Liver (tissue), 9 donors: Measurements from ENCODE around the gene LAT. TPM values are rescaled to one million over a fixed set of nuclear protein-coding genes. Genes with fewer than 3 reads are reported as not detected.

ENCODE experiments used
- DNase-seq: peaks from one replicate; pipeline ENCODE4 v3.0.0-alpha.2; 2017; ENCODE audit warnings: low spot score
- H3K27ac ChIP-seq, 2 donors: one replicate each; pipeline ENCODE4 v1.7.0; 2013; ENCODE audit warnings: inconsistent platforms in 2 of 2, low read length in 2 of 2, control low read depth in 1 of 2, low read depth in 1 of 2, mild to moderate bottlenecking in 1 of 2
- H3K27me3 ChIP-seq, 4 donors: one replicate each; pipeline versions ENCODE4 v1.6.1 to v1.7.0; 2013; ENCODE audit warnings: low read length in 3 of 4, inconsistent platforms in 1 of 4, mild to moderate bottlenecking in 1 of 4, moderate library complexity in 1 of 4; ENCODE audit not compliant: control insufficient read depth in 4 of 4, insufficient read depth in 4 of 4
- H3K36me3 ChIP-seq, 4 donors: one replicate each; pipeline versions ENCODE4 v1.6.1 to v1.7.0; 2013; ENCODE audit warnings: low read length in 3 of 4, mild to moderate bottlenecking in 3 of 4, low read depth in 1 of 4, moderate library complexity in 1 of 4; ENCODE audit not compliant: control insufficient read depth in 4 of 4, insufficient read depth in 3 of 4
- H3K4me1 ChIP-seq, 4 donors: one replicate each; pipeline versions ENCODE4 v1.6.1 to v1.7.0; 2013; ENCODE audit warnings: low read length in 3 of 4, mild to moderate bottlenecking in 3 of 4, moderate library complexity in 1 of 4; ENCODE audit not compliant: control insufficient read depth in 4 of 4, insufficient read depth in 4 of 4
- H3K4me3 ChIP-seq, 3 donors: one replicate each; pipeline versions ENCODE4 v1.6.1 to v1.7.0; 2013; ENCODE audit warnings: low read length in 3 of 3, control low read depth in 1 of 3, low read depth in 1 of 3, mild to moderate bottlenecking in 1 of 3
- H3K9ac ChIP-seq, 2 donors: one replicate each; pipeline ENCODE4 v1.7.0; 2013; ENCODE audit warnings: low read length in 2 of 2, mild to moderate bottlenecking in 2 of 2, moderate library complexity in 2 of 2, control low read depth in 1 of 2, low read depth in 1 of 2
- H3K9me3 ChIP-seq, 4 donors: one replicate each; pipeline versions ENCODE4 v1.6.1 to v1.7.0; 2013; ENCODE audit warnings: low read length in 3 of 4; ENCODE audit not compliant: control insufficient read depth in 4 of 4
- FOXA1 ChIP-seq: IDR thresholded peaks from 2 replicates; pipeline ENCODE4 v1.6.1; 2016; ENCODE audit warnings: antibody characterized with exemption
- FOXA2 ChIP-seq: IDR thresholded peaks from 2 replicates; pipeline ENCODE4 v1.6.1; 2016; ENCODE audit warnings: antibody characterized with exemption
- GABPA ChIP-seq, 2 donors: IDR thresholded peaks in 1 of 2; conservative IDR thresholded peaks in 1 of 2; 2 replicates each; pipeline ENCODE4 v1.6.1; 2016; ENCODE audit warnings: antibody characterized with exemption in 2 of 2, mild to moderate bottlenecking in 1 of 2, moderate library complexity in 1 of 2
- HNF4A ChIP-seq, 2 donors: conservative IDR thresholded peaks; 2 replicates each; pipeline ENCODE4 v1.6.1; 2016; ENCODE audit warnings: antibody characterized with exemption in 2 of 2, mild to moderate bottlenecking in 2 of 2
- RAD21 ChIP-seq, 2 donors: IDR thresholded peaks; 2 replicates each; pipeline ENCODE4 v1.6.1; 2016; ENCODE audit warnings: antibody characterized with exemption in 2 of 2, mild to moderate bottlenecking in 2 of 2
- RXRA ChIP-seq, 2 donors: IDR thresholded peaks; 2 replicates each; pipeline ENCODE4 v1.6.1; 2017 to 2018; ENCODE audit warnings: antibody characterized with exemption in 2 of 2, mild to moderate bottlenecking in 1 of 2
- SP1 ChIP-seq: IDR thresholded peaks from 2 replicates; pipeline ENCODE4 v1.6.1; 2018; ENCODE audit warnings: antibody characterized with exemption, mild to moderate bottlenecking
- TAF1 ChIP-seq: conservative IDR thresholded peaks from 2 replicates; pipeline ENCODE4 v1.6.1; 2016; ENCODE audit warnings: antibody characterized with exemption, mild to moderate bottlenecking
- YY1 ChIP-seq: IDR thresholded peaks from 2 replicates; pipeline ENCODE4 v1.6.1; 2016; ENCODE audit warnings: antibody characterized with exemption, mild to moderate bottlenecking
- WGBS: extraction: QIAGEN DNeasy Blood & Tissue Kit; methylation state at CpG from one replicate; pipeline ENCODE4 v1.1.7; 2013; 5-methylcytosine and 5-hydroxymethylcytosine counted together
- polyA plus RNA-seq, 2 donors: library from polyadenylated mRNA; stranded (reverse) in 1 of 2; unstranded in 1 of 2; fragments of 200-250 nt in 1 of 2; fragments of >200 nt in 1 of 2; fragmentation: Nextera tagmentation in 1 of 2; extraction: Ambion mirVana in 1 of 2; gene quantifications; one replicate each; pipeline versions ENCODE4 v1.2.1 to v1.2.3, GENCODE V29; 2013 to 2015
- total RNA-seq, 2 donors: library from RNA; depleted of rRNA; stranded (reverse); fragments of >200 nt; gene quantifications; one replicate each; pipeline ENCODE4 v1.2.3, GENCODE V29; 2014
- TF ChIP-seq, protein P1 (sequence below): IDR thresholded peaks from 2 replicates; pipeline ENCODE4 v1.6.1; 2016; ENCODE audit warnings: antibody characterized with exemption
- TF ChIP-seq, protein P2 (sequence below): IDR thresholded peaks from 2 replicates; pipeline ENCODE4 v1.6.1; 2016; ENCODE audit warnings: antibody characterized with exemption
- TF ChIP-seq, protein P3 (sequence below): fragments of 150-350 bp; IDR thresholded peaks from 2 replicates; pipeline ENCODE4 v1.5.1; 2017; ENCODE audit warnings: improper control_type of control experiment, low read depth, low read length; ENCODE audit not compliant: missing input control
- donor health status: healthy.
- donor health status: healthy.
- donor health status: healthy.
- donor health status: healthy.
- donor health status: healthy.

The LAT gene
- total and polyA plus RNA-seq, 4 donors: 1.3 to 2.3 (median 1.6) TPM

DNA sequence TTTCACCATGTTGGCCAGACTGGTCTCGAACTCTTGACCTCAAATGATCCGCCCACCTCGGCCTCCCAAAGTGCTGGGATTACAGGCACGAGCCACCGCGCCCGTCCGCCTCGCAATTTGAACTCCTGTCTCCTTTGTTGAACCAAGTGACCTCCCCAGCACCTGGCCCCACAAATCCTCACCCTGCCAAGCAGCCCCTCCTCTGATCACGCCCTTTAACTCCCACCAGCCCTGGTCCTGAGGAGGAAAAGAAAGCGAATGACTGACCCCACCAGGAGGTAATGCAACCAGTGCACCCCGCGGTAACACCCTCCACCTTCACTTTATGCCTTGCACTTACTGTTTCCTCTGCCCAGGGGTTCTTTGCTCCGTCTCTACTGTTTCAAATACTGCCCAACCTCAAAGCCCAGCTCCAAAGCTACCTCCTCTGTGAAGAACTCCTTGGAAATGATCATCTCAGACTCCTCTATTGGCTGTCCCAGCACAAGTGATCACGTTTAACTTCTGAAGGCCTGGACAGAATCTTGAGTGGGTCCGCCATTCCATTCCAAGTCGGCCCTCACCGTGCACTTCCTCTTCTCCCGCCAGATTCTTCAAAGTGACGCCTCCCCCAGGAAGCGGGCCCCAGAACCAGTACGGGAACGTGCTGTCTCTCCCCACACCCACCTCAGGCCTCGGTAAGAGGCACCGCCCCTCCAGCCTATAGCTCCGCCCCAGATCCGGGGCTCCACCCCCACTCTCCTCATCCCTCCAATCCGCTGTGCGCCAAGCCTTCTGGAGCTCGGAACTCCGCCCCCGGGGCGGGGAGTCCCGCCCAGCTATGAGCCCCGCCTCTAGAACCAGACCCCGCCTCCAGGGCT, 48.7 kb upstream of the LAT start:
- 28% methylated on average over 36 of the region's 36 CpGs for WGBS
- H3K36me3 ChIP-seq: no peaks in the 10 kb centered on the region
- TF ChIP-seq SP1 (peak; percentile 52), RXRA (IDR thresholded peaks at IDR 0.05) (no peak)
- TF ChIP-seq, protein P1, sequence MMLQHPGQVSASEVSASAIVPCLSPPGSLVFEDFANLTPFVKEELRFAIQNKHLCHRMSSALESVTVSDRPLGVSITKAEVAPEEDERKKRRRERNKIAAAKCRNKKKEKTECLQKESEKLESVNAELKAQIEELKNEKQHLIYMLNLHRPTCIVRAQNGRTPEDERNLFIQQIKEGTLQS: no peak
- no peak overlapping the region for H3K9ac ChIP-seq
- no peak overlapping the region for H3K27ac ChIP-seq
- no peaks in the 10 kb centered on the region for H3K9me3 ChIP-seq
- peak; percentile 86 for DNase-seq
- no peaks in the 10 kb centered on the region for H3K27me3 ChIP-seq
- H3K4me3 ChIP-seq: no peak overlapping the region
- H3K4me1 ChIP-seq: peaks cover 0 to 5% (median 0%) of the 10 kb centered on the region in 4 donors

DNA sequence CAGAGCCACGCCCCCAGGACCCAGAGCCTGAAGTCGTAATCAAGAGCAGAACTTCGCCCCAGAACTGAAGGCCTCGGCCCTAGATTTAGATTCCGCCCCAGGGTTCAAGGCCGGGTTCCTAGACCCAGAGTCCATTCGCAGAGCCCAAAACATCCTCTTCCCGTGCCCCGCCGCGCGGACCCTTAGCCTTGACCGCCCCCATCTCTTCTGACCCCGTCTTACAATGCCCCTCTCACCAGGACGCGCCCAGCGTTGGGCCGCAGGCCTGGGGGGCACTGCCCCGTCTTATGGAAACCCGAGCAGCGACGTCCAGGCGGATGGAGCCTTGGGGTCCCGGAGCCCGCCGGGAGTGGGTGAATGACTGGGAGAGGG, 48.1 kb upstream of the LAT start:
- H3K27ac ChIP-seq: no peak overlapping the region
- H3K4me1 ChIP-seq: peaks cover 0 to 5% (median 0%) of the 10 kb centered on the region in 4 donors
- TF ChIP-seq, protein P2, sequence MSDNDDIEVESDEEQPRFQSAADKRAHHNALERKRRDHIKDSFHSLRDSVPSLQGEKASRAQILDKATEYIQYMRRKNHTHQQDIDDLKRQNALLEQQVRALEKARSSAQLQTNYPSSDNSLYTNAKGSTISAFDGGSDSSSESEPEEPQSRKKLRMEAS: no peak
- TF ChIP-seq HNF4A (conservative IDR thresholded peaks at IDR 0.05): peak in 1 of 2 donors; percentile 34
- no peak for TF ChIP-seq FOXA1
- TF ChIP-seq FOXA2: no peak
- TF ChIP-seq, protein P1: no peak
- no peak for TF ChIP-seq TAF1
- WGBS: 68% methylated on average over 26 of the region's 26 CpGs
- no peak overlapping the region for H3K4me3 ChIP-seq
- H3K9me3 ChIP-seq: no peaks in the 10 kb centered on the region
- H3K36me3 ChIP-seq: no peaks in the 10 kb centered on the region
- no peak overlapping the region for H3K9ac ChIP-seq
- no peaks in the 10 kb centered on the region for H3K27me3 ChIP-seq
- no peak for DNase-seq

DNA sequence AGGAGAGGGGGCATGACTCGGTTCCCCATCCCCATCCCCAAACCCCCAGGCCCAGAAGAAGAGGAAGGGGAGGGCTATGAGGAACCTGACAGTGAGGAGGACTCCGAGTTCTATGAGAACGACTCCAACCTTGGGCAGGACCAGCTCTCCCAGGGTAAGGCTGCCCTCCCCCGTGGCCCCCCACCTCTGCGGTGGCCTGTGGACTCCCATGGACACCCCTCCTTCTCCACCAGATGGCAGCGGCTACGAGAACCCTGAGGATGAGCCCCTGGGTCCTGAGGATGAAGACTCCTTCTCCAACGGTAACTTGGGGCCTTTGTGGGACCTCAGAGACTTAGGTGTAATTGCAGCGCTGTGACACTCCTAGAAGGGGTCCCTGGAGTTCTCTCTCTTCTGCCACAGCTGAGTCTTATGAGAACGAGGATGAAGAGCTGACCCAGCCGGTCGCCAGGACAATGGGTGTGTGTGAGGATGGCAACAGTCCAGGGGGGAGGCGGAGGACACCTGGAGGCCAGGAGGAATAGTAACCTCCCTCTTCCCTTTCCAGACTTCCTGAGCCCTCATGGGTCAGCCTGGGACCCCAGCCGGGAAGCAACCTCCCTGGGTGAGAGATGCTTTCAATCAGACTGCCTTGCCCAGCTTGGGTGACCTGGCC, 47.5 kb upstream of the LAT start:
- H3K4me1 ChIP-seq: peaks cover 0 to 5% (median 0%) of the 10 kb centered on the region in 4 donors
- WGBS: 81% methylated on average over 14 of the region's 14 CpGs
- no peak overlapping the region for H3K27ac ChIP-seq
- no peak overlapping the region for H3K9ac ChIP-seq
- H3K9me3 ChIP-seq: no peaks in the 10 kb centered on the region
- no peaks in the 10 kb centered on the region for H3K27me3 ChIP-seq
- no peak overlapping the region for H3K4me3 ChIP-seq
- no peak for TF ChIP-seq RAD21 (IDR thresholded peaks at IDR 0.05)
- TF ChIP-seq, protein P3, sequence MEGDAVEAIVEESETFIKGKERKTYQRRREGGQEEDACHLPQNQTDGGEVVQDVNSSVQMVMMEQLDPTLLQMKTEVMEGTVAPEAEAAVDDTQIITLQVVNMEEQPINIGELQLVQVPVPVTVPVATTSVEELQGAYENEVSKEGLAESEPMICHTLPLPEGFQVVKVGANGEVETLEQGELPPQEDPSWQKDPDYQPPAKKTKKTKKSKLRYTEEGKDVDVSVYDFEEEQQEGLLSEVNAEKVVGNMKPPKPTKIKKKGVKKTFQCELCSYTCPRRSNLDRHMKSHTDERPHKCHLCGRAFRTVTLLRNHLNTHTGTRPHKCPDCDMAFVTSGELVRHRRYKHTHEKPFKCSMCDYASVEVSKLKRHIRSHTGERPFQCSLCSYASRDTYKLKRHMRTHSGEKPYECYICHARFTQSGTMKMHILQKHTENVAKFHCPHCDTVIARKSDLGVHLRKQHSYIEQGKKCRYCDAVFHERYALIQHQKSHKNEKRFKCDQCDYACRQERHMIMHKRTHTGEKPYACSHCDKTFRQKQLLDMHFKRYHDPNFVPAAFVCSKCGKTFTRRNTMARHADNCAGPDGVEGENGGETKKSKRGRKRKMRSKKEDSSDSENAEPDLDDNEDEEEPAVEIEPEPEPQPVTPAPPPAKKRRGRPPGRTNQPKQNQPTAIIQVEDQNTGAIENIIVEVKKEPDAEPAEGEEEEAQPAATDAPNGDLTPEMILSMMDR: no peak
- TF ChIP-seq RXRA (IDR thresholded peaks at IDR 0.05): no peak
- no peak for TF ChIP-seq FOXA1
- TF ChIP-seq TAF1: no peak
- TF ChIP-seq, protein P1: no peak
- TF ChIP-seq GABPA (IDR thresholded peaks at IDR 0.05 in 1 of 2, conservative IDR thresholded peaks at IDR 0.05 in 1 of 2): no peak
- TF ChIP-seq YY1: no peak
- no peak for DNase-seq
- no peaks in the 10 kb centered on the region for H3K36me3 ChIP-seq
